Endothelial cell of umbilical vein (primary cell): Measurements from ENCODE around the gene SSTR3.

ENCODE experiments used
- EZH2 ChIP-seq: IDR thresholded peaks from 2 replicates; pipeline ENCODE4 v1.6.1; 2012; ENCODE audit warnings: borderline replicate concordance, low read depth, mild to moderate bottlenecking, moderate library complexity, low read length, inconsistent platforms; ENCODE audit not compliant: severe bottlenecking
- POLR2A ChIP-seq: IDR thresholded peaks from 2 replicates; pipeline ENCODE4 v1.6.1; 2012; ENCODE audit warnings: low read depth, mild to moderate bottlenecking, control low read depth, low read length
- TF ChIP-seq, protein P1 (sequence below), 2 donors: IDR thresholded peaks; 1 replicate in 1 of 2; 2 replicates in 1 of 2; pipeline ENCODE4 v1.5.1; 2011; ENCODE audit warnings: low read length in 2 of 2, mild to moderate bottlenecking in 2 of 2, moderate library complexity in 2 of 2, control low read depth in 1 of 2, inconsistent platforms in 1 of 2, low read depth in 1 of 2; ENCODE audit not compliant: insufficient read depth in 1 of 2; ENCODE audit errors: extremely low read depth in 1 of 2

DNA sequence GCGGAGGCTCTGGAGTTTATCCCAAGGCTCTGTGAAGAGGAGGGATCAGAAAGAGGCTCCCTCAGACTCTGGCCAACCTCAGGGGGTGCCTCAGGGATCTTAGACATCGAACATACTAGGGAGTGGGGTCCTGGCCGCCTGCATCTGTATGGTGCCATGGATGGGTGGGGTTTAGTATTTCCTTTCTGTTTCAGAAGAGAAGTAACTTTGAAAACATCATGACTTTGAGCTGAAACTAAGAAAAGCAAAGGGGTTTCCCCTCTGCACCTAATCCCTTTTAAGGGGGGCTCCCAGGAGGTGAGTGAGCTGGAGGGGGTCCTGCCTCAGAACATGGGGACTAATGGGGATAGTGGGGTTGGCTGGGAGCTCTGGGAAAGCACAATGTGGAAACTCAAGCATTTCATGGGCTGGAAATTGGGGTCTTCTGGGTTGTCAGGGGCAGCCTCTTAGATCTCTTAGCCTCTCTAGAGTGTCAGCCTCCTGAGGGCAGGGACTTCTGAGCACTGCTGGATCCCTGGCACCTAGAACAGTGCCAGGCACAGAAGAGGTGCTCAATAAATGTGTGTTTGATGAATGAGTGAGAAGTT, 11.8 kb upstream of the SSTR3 start:
- TF ChIP-seq, protein P1, sequence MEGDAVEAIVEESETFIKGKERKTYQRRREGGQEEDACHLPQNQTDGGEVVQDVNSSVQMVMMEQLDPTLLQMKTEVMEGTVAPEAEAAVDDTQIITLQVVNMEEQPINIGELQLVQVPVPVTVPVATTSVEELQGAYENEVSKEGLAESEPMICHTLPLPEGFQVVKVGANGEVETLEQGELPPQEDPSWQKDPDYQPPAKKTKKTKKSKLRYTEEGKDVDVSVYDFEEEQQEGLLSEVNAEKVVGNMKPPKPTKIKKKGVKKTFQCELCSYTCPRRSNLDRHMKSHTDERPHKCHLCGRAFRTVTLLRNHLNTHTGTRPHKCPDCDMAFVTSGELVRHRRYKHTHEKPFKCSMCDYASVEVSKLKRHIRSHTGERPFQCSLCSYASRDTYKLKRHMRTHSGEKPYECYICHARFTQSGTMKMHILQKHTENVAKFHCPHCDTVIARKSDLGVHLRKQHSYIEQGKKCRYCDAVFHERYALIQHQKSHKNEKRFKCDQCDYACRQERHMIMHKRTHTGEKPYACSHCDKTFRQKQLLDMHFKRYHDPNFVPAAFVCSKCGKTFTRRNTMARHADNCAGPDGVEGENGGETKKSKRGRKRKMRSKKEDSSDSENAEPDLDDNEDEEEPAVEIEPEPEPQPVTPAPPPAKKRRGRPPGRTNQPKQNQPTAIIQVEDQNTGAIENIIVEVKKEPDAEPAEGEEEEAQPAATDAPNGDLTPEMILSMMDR (IDR thresholded peaks at IDR 0.05; ENCODE audit: extremely low read depth in 1 of 2, insufficient read depth in 1 of 2, low read depth in 1 of 2, low read length in 2 of 2): no peak
- TF ChIP-seq POLR2A (no peak), EZH2 (no peak)
